NCI-H2171 (cell line): ENCODE results near the gene C20orf202.

Experiments used
- DNase-seq: peaks from one replicate; lab custom pipeline; 2025; lab: John Stamatoyannopoulos, UW

Gene C20orf202

GRCh38 chr20:1184638-1185315, 18.5 kb upstream of the C20orf202 start, which contains the start of gene TMEM74B:
TSS of gene TMEM74B (minus strand) at chr20:1184981. CDS start at chr20:1183801, 1,180 bp downstream.
- no peak for DNase-seq

DNA sequence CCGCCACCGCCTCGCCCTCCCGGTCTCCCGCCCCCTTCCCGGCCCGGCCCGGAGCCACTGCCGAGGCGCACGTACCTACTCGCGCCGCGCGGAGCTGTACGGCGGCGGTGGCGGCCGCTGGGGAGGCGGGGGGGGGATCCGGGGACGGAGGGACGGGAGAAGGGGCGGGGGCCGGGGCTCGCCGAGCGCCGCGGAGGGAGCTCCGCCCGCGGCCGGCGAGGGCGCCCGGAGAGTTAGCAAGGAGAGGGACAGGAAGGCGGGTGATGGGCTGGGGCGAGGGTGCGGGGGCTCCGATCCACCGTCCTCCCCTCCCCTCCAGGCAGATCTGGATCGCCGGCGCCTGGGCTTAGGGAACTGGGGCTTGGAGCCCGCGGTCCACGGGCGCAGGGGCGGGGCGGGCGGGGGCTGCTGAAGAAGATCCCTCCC, 17.9 kb upstream of the C20orf202 start:
- DNase-seq, result no peak

DNA sequence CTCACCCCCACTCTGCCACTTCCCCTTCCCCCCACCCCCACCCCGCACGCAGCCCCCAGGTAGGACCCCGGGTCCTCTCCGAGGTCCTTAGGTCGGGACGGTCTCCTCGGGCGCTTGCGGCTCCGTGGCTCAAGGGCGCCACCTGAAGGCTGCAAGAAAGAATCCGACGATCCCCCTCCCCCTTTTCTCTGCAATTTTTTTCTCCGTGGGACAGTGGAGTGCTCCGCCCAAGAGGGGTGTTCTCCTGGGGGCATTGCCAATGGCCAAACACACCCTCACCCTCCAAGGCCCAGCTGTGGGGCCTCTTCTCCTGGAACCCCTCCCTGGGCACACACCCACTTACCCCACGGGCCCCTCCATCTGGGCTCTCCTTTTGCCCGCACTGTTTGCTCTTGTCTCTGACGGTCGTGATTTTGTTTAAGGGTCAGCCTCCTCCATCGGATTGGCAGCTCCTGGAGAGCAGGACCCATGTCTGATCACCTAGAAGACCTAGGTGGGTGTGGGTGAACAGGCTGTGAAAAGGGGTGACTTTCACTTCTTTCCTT, 17.4 kb upstream of the C20orf202 start:
- peak; percentile 71 for DNase-seq

GRCh38 chr20:1186367-1186991, 16.8 kb upstream of the C20orf202 start:
- no peak for DNase-seq

DNA sequence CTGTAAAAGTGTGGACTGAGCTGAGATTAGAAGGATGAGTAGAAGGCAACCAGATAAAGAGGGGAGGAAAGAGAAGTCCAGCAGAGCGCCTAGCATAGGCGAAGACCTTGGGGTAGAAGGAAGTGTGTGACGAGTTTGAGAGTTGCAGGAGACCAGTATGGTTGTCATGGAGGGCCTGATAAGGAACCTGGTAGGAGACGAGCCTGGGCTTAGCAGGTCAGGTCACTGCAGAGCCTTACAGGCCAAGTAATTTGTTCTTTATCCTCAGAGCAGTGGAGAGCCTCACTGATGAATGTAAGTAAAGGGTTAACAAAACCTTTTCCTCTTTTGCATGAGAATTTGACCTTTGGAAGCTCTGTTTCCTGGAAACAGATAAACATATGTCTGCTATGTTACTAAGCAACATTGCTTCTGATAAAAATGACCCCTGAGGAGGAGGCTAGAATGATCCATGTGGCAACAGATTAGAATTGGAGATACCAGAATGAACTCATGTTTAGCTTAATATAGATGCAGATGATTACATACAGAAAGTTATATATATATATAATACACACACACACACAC, 15.6 kb upstream of the C20orf202 start:
- no peak for DNase-seq

GRCh38 chr20:1188347-1188746, 14.9 kb upstream of the C20orf202 start:
- DNase-seq, result no peak

- no peak for DNase-seq
Observed at GRCh38 chr20:1189827-1190226, 13.4 kb upstream of the C20orf202 start.

DNA sequence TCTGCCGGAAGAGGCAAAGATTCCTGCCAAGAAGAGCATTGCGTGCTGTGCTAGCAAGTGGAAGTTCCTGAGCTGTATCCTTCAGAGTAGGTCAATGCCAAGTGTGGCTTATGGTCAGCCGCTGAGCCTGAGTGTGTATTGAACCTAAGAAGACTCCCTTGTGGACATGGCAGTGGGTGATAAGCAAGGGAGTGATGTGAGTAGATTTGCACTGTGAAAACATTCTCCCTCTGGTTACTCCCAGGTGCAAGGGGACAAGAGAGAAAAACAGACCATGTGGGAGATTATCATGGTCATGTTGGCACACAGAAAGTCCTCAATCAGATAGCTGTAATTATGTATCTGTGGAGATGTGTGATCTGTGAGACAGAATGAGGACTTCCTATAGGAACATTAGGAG, 12.4 kb upstream of the C20orf202 start:
- DNase-seq, result no peak

- DNase-seq, result no peak
Observed at GRCh38 chr20:1191299-1191698, 12.0 kb upstream of the C20orf202 start.

DNA sequence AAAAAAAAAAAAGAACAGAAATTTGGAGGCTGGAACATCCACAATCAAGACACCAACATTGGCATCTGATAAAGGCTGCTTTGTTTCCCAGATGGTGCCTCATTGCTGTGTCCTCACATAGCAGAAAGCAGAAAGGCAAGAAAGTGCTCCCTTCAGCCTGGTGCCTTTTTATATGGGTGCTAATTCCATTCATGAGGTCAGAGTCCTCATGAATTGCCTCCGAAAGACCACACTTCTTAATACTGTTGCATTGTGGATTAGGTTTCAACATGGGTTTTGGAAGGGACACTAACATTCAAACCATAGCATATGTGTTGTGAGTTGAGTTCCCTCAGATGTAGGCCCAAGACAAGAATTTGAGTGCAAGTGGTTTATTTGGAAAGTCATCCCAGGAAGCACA, 8.0 kb upstream of the C20orf202 start:
- DNase-seq, result no peak

DNA sequence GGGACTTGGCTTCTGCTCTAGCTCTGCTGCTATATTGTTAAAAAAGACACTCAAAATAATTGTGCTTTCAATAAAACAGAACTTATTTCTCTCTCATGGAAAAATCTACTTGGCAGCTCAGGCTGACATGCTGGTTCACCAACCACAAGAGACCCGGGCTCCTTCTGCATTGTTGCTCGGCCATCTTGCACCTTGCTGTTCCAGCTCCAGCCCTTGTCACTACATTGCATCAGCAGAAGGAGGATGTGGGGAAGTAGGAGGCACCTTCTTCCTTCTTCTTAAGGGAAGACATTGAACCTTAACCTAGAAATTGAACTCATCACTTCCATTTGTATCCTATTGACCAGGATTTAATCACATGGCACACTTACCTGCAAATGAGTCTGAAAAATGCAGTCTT, 6.6 kb upstream of the C20orf202 start:
- no peak for DNase-seq

- DNase-seq, result no peak
Observed at GRCh38 chr20:1197801-1198200, 5.5 kb upstream of the C20orf202 start.

- DNase-seq, result no peak
Observed at GRCh38 chr20:1198751-1199150, 4.5 kb upstream of the C20orf202 start.

DNA sequence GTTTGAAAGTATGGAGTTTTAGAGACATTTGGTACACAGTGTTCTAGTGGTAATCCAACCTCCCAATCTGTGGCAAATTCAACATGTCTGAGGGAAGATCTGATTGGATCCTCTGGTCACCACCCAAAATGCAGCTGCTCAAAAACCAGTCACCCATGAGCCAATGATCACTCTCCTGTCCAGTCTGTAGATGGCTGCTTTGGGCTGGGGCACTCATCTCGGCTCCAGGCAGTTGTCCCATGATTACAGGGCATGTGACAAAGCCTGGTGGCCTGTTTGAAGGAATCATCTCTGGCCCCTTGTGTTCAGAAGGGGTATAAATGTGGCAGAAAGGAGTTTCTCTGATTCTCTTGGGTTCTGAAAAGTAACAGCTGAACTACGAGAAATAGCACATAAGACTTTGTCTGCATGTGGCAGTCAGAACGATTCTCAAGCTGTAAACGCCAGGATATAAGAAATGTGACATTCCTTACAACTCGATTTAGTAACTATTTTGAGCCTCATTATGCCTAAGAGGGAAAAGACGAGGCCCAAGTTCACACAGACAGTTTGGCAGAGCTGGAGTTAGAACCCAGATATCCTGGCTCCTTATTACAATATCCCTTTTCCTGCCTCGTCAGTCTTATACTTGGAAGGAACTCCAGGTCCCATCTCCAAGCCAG, 3.9 kb upstream of the C20orf202 start:
- no peak for DNase-seq

- DNase-seq, result no peak
Observed at GRCh38 chr20:1199964-1200363, 3.3 kb upstream of the C20orf202 start.

DNA sequence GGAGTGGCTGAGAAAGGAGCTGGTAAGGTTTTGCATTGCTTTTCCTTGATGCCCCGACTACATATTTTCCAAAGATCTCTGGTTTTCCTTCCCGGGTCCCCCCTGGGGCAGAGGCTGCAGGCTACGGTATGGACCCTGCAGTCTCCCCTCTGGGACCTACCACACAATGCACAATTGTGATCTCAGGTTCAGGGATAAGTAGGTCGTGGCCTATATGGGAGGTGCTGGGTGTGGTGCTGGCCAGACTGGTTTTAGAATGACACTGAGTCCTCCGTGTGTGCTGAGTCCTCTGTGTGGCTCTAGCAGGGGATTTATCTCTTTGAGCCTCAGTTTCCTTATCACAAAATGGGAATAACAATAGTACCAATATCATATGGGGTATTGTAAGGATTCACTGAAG, 376 bp downstream of the C20orf202 start:
- no peak for DNase-seq

GRCh38 chr20:1204113-1204512, 859 bp downstream of the C20orf202 start:
- no peak for DNase-seq

- DNase-seq, result no peak
Observed at GRCh38 chr20:1204576-1204975, 1.3 kb downstream of the C20orf202 start.

GRCh38 chr20:1205802-1206201, 2.5 kb downstream of the C20orf202 start:
- no peak for DNase-seq

DNA sequence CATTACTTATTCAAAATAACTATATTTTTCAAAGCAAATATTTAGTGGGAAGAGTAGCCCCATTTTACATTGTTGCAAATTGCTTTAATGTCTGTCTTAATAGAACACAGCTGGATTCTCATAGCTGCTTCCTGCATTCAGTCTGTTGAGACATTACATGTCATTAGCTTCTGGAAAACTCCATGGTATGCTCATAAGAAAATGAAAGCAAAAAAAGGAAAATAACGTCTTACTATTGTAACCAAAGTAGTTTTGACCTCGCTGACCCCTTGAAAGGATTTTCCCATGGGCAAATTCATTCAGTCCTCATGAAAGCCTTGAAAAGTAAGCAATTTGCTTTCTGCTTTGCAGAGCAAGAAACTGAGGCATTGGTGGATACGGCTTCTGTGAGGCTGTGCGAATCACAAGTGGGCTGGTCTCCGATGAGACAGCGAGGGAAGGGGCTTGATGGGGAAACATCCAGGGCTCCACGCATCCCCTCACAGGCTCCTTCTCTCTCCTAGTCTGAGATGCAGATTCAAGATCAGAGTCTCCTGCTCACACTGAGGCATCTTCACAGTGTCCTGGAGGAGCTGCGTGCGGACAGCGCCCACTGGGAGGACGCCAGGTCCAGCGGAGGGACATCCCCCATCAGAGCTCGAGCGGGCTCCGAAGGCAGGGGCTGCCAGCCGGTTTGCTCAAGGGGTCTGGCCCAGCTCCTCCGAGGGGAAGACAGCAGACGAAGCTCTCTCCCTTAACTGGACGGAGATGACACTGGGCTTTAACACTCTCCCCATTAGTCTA, 3.3 kb downstream of the C20orf202 start:
- no peak for DNase-seq

- no peak for DNase-seq
Observed at GRCh38 chr20:1207293-1207878, 4.1 kb downstream of the C20orf202 start.
